SK-N-SH (cell line): Measurements from ENCODE around the gene CENPW. TPM values are rescaled to one million over a fixed set of nuclear protein-coding genes. Genes with fewer than 3 reads are reported as not detected.
A peak's percentile ranks its signal among the peaks of the same experiment; 100 is the strongest.

Experiments
- CTCF ChIA-PET: fragments of 300-600, 350-600 bp; formaldehyde crosslinking; extraction: SDS; loops from one replicate; lab custom pipeline; 2021; lab: Yijun Ruan, JAX
- POLR2A ChIA-PET: fragments of 350-600 bp; sonication (Branson Sonifier 250); formaldehyde crosslinking; extraction: SDS; loops from one replicate; lab custom pipeline; 2020; ENCODE audit warnings: antibody characterized with exemption, inconsistent platforms; lab: Yijun Ruan, JAX
- DNase-seq: peaks from one replicate; pipeline ENCODE4 v3.0.0; 2012
- H2AFZ ChIP-seq: fragments of 200-600 bp; sonication (generic); 2 replicates; pipeline ENCODE4 v1.8.1; 2016; ENCODE audit warnings: antibody characterized with exemption, mild to moderate bottlenecking, low read depth
- H3F3A ChIP-seq: fragments of 200-600 bp; sonication (generic); replicated peaks from 2 replicates; pipeline ENCODE3; 2016; ENCODE audit warnings: antibody characterized with exemption, mild to moderate bottlenecking; ENCODE audit not compliant: insufficient read depth
- H3K27ac ChIP-seq, 2 experiments: fragments of 200-500 bp in 1 of 2; fragments of 200-600 bp in 1 of 2; sonication (Bioruptor generic) in 1 of 2; sonication (generic), shearing (Covaris generic) in 1 of 2; 2 replicates each; pipeline versions ENCODE4 v1.5.1 to v1.6.1; 2014 to 2016; ENCODE audit warnings: low read depth in 2 of 2, inconsistent platforms in 1 of 2, low read length in 1 of 2, mild to moderate bottlenecking in 1 of 2, mixed read lengths in 1 of 2
- H3K27me3 ChIP-seq: fragments of 200-600 bp; sonication (generic), shearing (Covaris generic); 2 replicates; pipeline ENCODE4 v1.6.1; 2016; ENCODE audit warnings: mixed run types; ENCODE audit not compliant: insufficient read depth
- H3K36me3 ChIP-seq, 2 experiments: fragments of 200-500 bp in 1 of 2; fragments of 200-600 bp in 1 of 2; sonication (Bioruptor generic) in 1 of 2; sonication (generic) in 1 of 2; replicated peaks in 1 of 2; 2 replicates each; pipeline versions ENCODE3 to v1.5.1; 2014 to 2016; ENCODE audit warnings: low read length in 1 of 2, mild to moderate bottlenecking in 1 of 2; ENCODE audit not compliant: insufficient read depth in 2 of 2, control insufficient read depth in 1 of 2
- H3K4me1 ChIP-seq, 2 experiments: fragments of 200-500 bp in 1 of 2; fragments of 200-600 bp in 1 of 2; sonication (Bioruptor generic) in 1 of 2; sonication (generic), shearing (Covaris generic) in 1 of 2; 2 replicates each; pipeline versions ENCODE4 v1.5.1 to v1.6.1; 2014 to 2016; ENCODE audit warnings: low read depth in 1 of 2, low read length in 1 of 2, mixed run types in 1 of 2; ENCODE audit not compliant: insufficient read depth in 2 of 2, control insufficient read depth in 1 of 2
- H3K4me2 ChIP-seq: fragments of 200-600 bp; sonication (generic), shearing (Covaris generic); 2 replicates; pipeline ENCODE4 v1.6.1; 2017; ENCODE audit warnings: mixed run types
- H3K4me3 ChIP-seq, 2 experiments: fragments of 200-500 bp in 1 of 2; fragments of 200-600 bp in 1 of 2; sonication (Bioruptor generic) in 1 of 2; sonication (generic), shearing (Covaris generic) in 1 of 2; 2 replicates each; pipeline versions ENCODE4 v1.5.1 to v1.8.1; 2014 to 2016; ENCODE audit warnings: low read depth in 2 of 2, inconsistent platforms in 1 of 2, low read length in 1 of 2, mild to moderate bottlenecking in 1 of 2, mixed read lengths in 1 of 2, moderate library complexity in 1 of 2
- H3K79me2 ChIP-seq: fragments of 200-600 bp; sonication (generic); 2 replicates; pipeline ENCODE4 v1.8.1; 2017; ENCODE audit warnings: mild to moderate bottlenecking; ENCODE audit not compliant: insufficient read depth
- H3K9ac ChIP-seq: fragments of 200-600 bp; sonication (generic); 2 replicates; pipeline ENCODE4 v1.6.1; 2017; ENCODE audit warnings: mixed run types
- H3K9me2 ChIP-seq: fragments of 200-600 bp; sonication (generic); 2 replicates; pipeline ENCODE4 v1.6.1; 2017; ENCODE audit warnings: mixed run types
- H3K9me3 ChIP-seq: fragments of 200-600 bp; sonication (generic); 2 replicates; pipeline ENCODE4 v1.6.1; 2017; ENCODE audit warnings: mixed run types, mild to moderate bottlenecking, moderate library complexity
- H4K20me1 ChIP-seq: fragments of 200-600 bp; sonication (generic); 2 replicates; pipeline ENCODE4 v1.6.1; 2017; ENCODE audit warnings: mild to moderate bottlenecking, mixed run types; ENCODE audit not compliant: insufficient read depth
- EP300 ChIP-seq, 2 experiments: IDR thresholded peaks; 2 replicates each; pipeline versions ENCODE4 v1.4.0 to v1.6.1; 2012; ENCODE audit warnings: borderline replicate concordance in 1 of 2, low read depth in 1 of 2, low read length in 1 of 2
- EZH2phosphoT487 ChIP-seq: fragments of 200-600 bp; sonication (generic); IDR thresholded peaks from 2 replicates; pipeline ENCODE4 v1.6.1; 2017; ENCODE audit warnings: low read depth, mixed run types, mild to moderate bottlenecking, antibody characterized with exemption, moderate library complexity, borderline replicate concordance
- POLR2AphosphoS5 ChIP-seq: IDR thresholded peaks from 2 replicates; pipeline ENCODE4 v1.6.1; 2012; ENCODE audit warnings: low read depth, low read length
- RAD21 ChIP-seq: IDR thresholded peaks from 2 replicates; pipeline ENCODE4 v1.6.1; 2012; ENCODE audit warnings: mild to moderate bottlenecking, low read length
- TCF12 ChIP-seq: IDR thresholded peaks from 2 replicates; pipeline ENCODE4 v1.4.0; 2012
- ZBTB33 ChIP-seq: IDR thresholded peaks from 2 replicates; pipeline ENCODE4 v1.4.0; 2012; ENCODE audit warnings: low read depth, borderline replicate concordance
- WGBS: methylation state at CpG from one replicate; pipeline ENCODE4 v1.1.6; 2017; ENCODE audit warnings: low lambda C conversion rate; 5-methylcytosine and 5-hydroxymethylcytosine counted together
- polyA plus RNA-seq, 3 experiments: library from polyadenylated mRNA; depleted of rRNA; stranded (reverse); fragments of >200 nt; gene quantifications; 2 replicates each; pipeline ENCODE4 v1.2.3, GENCODE V29; 2012
- TF ChIP-seq, protein P1 (sequence below): fragments of 150-350 bp; IDR thresholded peaks from 2 replicates; pipeline ENCODE4 v1.6.1; 2016; ENCODE audit warnings: mild to moderate bottlenecking, low read depth, low read length
- TF ChIP-seq, protein P2 (sequence below): IDR thresholded peaks from 2 replicates; pipeline ENCODE4 v1.4.0; 2012; ENCODE audit warnings: low read depth, borderline replicate concordance
- TF ChIP-seq, protein P3 (sequence below): IDR thresholded peaks from 2 replicates; pipeline ENCODE4; 2012

Gene CENPW
- polyA plus RNA-seq, 1 of the 3 experiments (the other 2 are of a cell fraction), result 10.9 TPM

DNA sequence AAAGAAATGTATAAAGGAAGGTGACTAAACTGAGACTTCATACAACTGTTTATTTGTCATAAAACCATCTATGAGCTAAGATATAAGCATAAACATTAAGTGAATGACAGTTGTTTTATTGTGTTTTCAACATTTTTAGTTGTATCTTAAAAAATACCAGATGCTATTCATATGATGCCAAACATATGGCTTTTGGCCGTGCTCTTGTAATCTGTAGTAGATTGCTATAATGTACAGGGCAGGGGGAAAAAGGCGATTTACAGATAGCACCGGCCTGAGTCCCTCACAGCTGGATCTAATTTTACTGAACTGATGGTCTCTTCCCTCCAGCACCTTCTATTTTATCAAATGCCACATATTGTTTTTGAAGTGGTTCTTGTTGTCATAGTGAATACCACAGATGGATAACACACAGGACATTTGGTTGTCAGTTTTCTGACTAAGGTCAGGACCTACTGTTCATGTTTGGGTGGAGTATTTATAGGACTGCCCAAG, 48.2 kb downstream of the CENPW start (continued):
- TF ChIP-seq, protein P1, sequence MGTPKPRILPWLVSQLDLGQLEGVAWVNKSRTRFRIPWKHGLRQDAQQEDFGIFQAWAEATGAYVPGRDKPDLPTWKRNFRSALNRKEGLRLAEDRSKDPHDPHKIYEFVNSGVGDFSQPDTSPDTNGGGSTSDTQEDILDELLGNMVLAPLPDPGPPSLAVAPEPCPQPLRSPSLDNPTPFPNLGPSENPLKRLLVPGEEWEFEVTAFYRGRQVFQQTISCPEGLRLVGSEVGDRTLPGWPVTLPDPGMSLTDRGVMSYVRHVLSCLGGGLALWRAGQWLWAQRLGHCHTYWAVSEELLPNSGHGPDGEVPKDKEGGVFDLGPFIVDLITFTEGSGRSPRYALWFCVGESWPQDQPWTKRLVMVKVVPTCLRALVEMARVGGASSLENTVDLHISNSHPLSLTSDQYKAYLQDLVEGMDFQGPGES, result no peak
- peak; percentile 43 for TF ChIP-seq RAD21
- peak in 1 of 2 experiments; percentile 97; a peak in 2 of 4 replicates for TF ChIP-seq EP300 (IDR thresholded peaks at IDR 0.05; ENCODE audit: borderline replicate concordance in 1 of 2, low read depth in 1 of 2, low read length in 1 of 2)
- TF ChIP-seq, protein P2, sequence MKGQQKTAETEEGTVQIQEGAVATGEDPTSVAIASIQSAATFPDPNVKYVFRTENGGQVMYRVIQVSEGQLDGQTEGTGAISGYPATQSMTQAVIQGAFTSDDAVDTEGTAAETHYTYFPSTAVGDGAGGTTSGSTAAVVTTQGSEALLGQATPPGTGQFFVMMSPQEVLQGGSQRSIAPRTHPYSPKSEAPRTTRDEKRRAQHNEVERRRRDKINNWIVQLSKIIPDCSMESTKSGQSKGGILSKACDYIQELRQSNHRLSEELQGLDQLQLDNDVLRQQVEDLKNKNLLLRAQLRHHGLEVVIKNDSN, result no peak
- peak; percentile 71 for TF ChIP-seq TCF12
- no peak for TF ChIP-seq POLR2AphosphoS5
- no peak for TF ChIP-seq EZH2phosphoT487

GRCh38 chr6:126396131-126396530, 56.2 kb downstream of the CENPW start:
- Histone ChIP-seq H3K9me3 (no peaks in the 10 kb centered on the region), H3K27ac (no peak overlapping the region), H3K4me2 (no peak overlapping the region), H3K9ac (no peak overlapping the region), H3K4me1 (no peaks in the 10 kb centered on the region), H3K79me2 (no peaks in the 10 kb centered on the region), H3K36me3 (no peaks in the 10 kb centered on the region), H4K20me1 (no peaks in the 10 kb centered on the region), H3K27me3 (no peaks in the 10 kb centered on the region), H3K4me3 (no peak overlapping the region), H2AFZ (no peak overlapping the region), H3K9me2 (no peaks in the 10 kb centered on the region), H3F3A (no peaks in the 10 kb centered on the region)
- WGBS, result 0% methylated on average over 2 of the region's 2 CpGs
- ChIA-PET POLR2A (no interaction called here), CTCF (no interaction called here)
- TF ChIP-seq, protein P2, result no peak
- TF ChIP-seq, protein P3, sequence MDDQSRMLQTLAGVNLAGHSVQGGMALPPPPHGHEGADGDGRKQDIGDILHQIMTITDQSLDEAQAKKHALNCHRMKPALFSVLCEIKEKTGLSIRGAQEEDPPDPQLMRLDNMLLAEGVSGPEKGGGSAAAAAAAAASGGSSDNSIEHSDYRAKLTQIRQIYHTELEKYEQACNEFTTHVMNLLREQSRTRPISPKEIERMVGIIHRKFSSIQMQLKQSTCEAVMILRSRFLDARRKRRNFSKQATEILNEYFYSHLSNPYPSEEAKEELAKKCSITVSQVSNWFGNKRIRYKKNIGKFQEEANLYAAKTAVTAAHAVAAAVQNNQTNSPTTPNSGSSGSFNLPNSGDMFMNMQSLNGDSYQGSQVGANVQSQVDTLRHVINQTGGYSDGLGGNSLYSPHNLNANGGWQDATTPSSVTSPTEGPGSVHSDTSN, result no peak
- TF ChIP-seq EZH2phosphoT487 (no peak), ZBTB33 (no peak)
- DNase-seq, result no peak
